ENCODE data around the gene ZFP1. TPM values are rescaled to one million over a fixed set of nuclear protein-coding genes. Genes with fewer than 3 reads are reported as not detected.

ZFP1 gene
- polyA plus RNA-seq, 1 of the 3 experiments (the other 2 are of a cell fraction), result 3.0 TPM

GRCh38 chr16:75160386-75160785, 12.1 kb downstream of the ZFP1 start:
- no peak overlapping the region for H3K4me2 ChIP-seq
- no peaks in the 10 kb centered on the region for H3K9me2 ChIP-seq
- H3K27me3 ChIP-seq (ENCODE audit: insufficient read depth), result no peaks in the 10 kb centered on the region
- no peak for TF ChIP-seq GATA2 (CRISPR knock-in tag; IDR thresholded peaks at IDR 0.05)
- no peak for TF ChIP-seq SIN3A (IDR thresholded peaks at IDR 0.05; ENCODE audit: borderline replicate concordance, low read depth, low read length)
- no peak for TF ChIP-seq REST (IDR thresholded peaks at IDR 0.05; ENCODE audit: low read depth, low read length)
- TF ChIP-seq MEF2A (IDR thresholded peaks at IDR 0.05; ENCODE audit: borderline replicate concordance, low read depth), result no peak
- no peak for TF ChIP-seq RXRA (IDR thresholded peaks at IDR 0.05; ENCODE audit: borderline replicate concordance, low read depth)
- no peak for TF ChIP-seq ZBTB33 (IDR thresholded peaks at IDR 0.05; ENCODE audit: borderline replicate concordance, low read depth)
- TF ChIP-seq FOXM1 (IDR thresholded peaks at IDR 0.05; ENCODE audit: low read depth), result no peak
- TF ChIP-seq FOXJ3 (CRISPR knock-in tag; IDR thresholded peaks at IDR 0.05), result no peak
- no peak for TF ChIP-seq MAX (IDR thresholded peaks at IDR 0.05; ENCODE audit: low read depth)
- no peak for TF ChIP-seq CHD2 (IDR thresholded peaks at IDR 0.05; ENCODE audit: low read length, partially characterized antibody)
- no peak for TF ChIP-seq GABPA (IDR thresholded peaks at IDR 0.05; ENCODE audit: low read depth)
- TF ChIP-seq USF2 (IDR thresholded peaks at IDR 0.05; ENCODE audit: borderline replicate concordance, low read depth, low read length), result no peak
- no peak for TF ChIP-seq EP300 (IDR thresholded peaks at IDR 0.05; ENCODE audit: borderline replicate concordance in 1 of 2, low read depth in 1 of 2, low read length in 1 of 2)
- TF ChIP-seq FOSL2 (IDR thresholded peaks at IDR 0.05; ENCODE audit: borderline replicate concordance, low read depth), result no peak
- no peak for TF ChIP-seq EZH2phosphoT487 (IDR thresholded peaks at IDR 0.05; ENCODE audit: borderline replicate concordance, low read depth)
- TF ChIP-seq POLR2AphosphoS5 (IDR thresholded peaks at IDR 0.05; ENCODE audit: low read depth, low read length), result no peak
- no peak for TF ChIP-seq MXI1 (IDR thresholded peaks at IDR 0.05; ENCODE audit: low read depth, low read length)
- no peak for TF ChIP-seq NRF1 (IDR thresholded peaks at IDR 0.05; ENCODE audit: low read depth, low read length)
- TF ChIP-seq TCF12 (IDR thresholded peaks at IDR 0.05), result no peak
- peaks cover 11% of the 10 kb centered on the region for H3K9me3 ChIP-seq
- ChIA-PET CTCF (no interaction called here), POLR2A (no interaction called here)
- no peak overlapping the region for H2AFZ ChIP-seq (ENCODE audit: low read depth)
- H3F3A ChIP-seq (replicated peaks; ENCODE audit: insufficient read depth), result peaks cover 9% of the 10 kb centered on the region
- H4K20me1 ChIP-seq (ENCODE audit: insufficient read depth), result no peaks in the 10 kb centered on the region
- peaks cover 5 to 51% of the 10 kb centered on the region in 2 experiments for H3K36me3 ChIP-seq (replicated peaks in 1 of 2; ENCODE audit: control insufficient read depth in 1 of 2, insufficient read depth in 2 of 2, low read length in 1 of 2)
- 92% methylated on average over 1 of the region's 1 CpG for WGBS (ENCODE audit: low lambda C conversion rate)
- no peak overlapping the region for H3K9ac ChIP-seq
- DNase-seq, result no peak
- H3K4me1 ChIP-seq (ENCODE audit: control insufficient read depth in 1 of 2, insufficient read depth in 2 of 2, low read depth in 1 of 2, low read length in 1 of 2), result no peaks in the 10 kb centered on the region
- H3K27ac ChIP-seq (ENCODE audit: low read depth in 2 of 2, low read length in 1 of 2), result no peak overlapping the region
- H3K4me3 ChIP-seq (ENCODE audit: low read depth in 2 of 2, low read length in 1 of 2), result no peak overlapping the region
- peaks cover 4% of the 10 kb centered on the region; the same call in 1 of the 2 replicates for H3K79me2 ChIP-seq (ENCODE audit: insufficient read depth)

Measured in SK-N-SH (cell line).